Effector memory CD4-positive, alpha-beta T cell (primary cell): ENCODE data around the gene DNAJC2.
A peak's percentile ranks its signal among the peaks of the same experiment; 100 is the strongest.

Experiments used
- DNase-seq, 3 donors: peaks; one replicate each; pipeline ENCODE4 v3.0.0-alpha.2; 2020
- H3K27ac ChIP-seq: 2 replicates; pipeline ENCODE4 v1.7.0; 2013; ENCODE audit warnings: mild to moderate bottlenecking, low read length, moderate library complexity; ENCODE audit not compliant: insufficient read depth, poor library complexity, severe bottlenecking
- H3K27me3 ChIP-seq: replicated peaks from 2 replicates; pipeline ENCODE4 v1.7.0; 2013; ENCODE audit warnings: mild to moderate bottlenecking, low read length; ENCODE audit not compliant: insufficient read depth, control insufficient read depth, poor library complexity, severe bottlenecking
- H3K36me3 ChIP-seq: 2 replicates; pipeline ENCODE4 v1.7.0; 2013; ENCODE audit warnings: mild to moderate bottlenecking, low read length, moderate library complexity; ENCODE audit not compliant: control insufficient read depth, insufficient read depth
- H3K4me1 ChIP-seq: 2 replicates; pipeline ENCODE4 v1.7.0; 2013; ENCODE audit warnings: low read length, mild to moderate bottlenecking; ENCODE audit not compliant: control insufficient read depth, insufficient read depth, poor library complexity, severe bottlenecking
- H3K4me3 ChIP-seq: 2 replicates; pipeline ENCODE4 v1.7.0; 2013; ENCODE audit warnings: low read length, low read depth, mild to moderate bottlenecking; ENCODE audit not compliant: insufficient read depth, poor library complexity, severe bottlenecking
- H3K9me3 ChIP-seq: 2 replicates; pipeline ENCODE4 v1.7.0; 2013; ENCODE audit warnings: mild to moderate bottlenecking, low read length, moderate library complexity; ENCODE audit not compliant: control insufficient read depth

DNAJC2 gene

GRCh38 chr7:103343332-103343731 lies 1.2 kb downstream of the DNAJC2 start:
- Histone ChIP-seq H3K27me3 (no peaks in the 10 kb centered on the region), H3K4me1 (peaks cover 19% of the 10 kb centered on the region), H3K9me3 (no peaks in the 10 kb centered on the region), H3K36me3 (peaks cover 17% of the 10 kb centered on the region), H3K27ac (no peak overlapping the region), H3K4me3 (peak overlapping the region; percentile 99)
- no peak for DNase-seq

- peaks cover 33% of the 10 kb centered on the region for H3K36me3 ChIP-seq
These were observed 3.1 kb downstream of the DNAJC2 start for GRCh38 chr7:103341466-103341865.

DNA sequence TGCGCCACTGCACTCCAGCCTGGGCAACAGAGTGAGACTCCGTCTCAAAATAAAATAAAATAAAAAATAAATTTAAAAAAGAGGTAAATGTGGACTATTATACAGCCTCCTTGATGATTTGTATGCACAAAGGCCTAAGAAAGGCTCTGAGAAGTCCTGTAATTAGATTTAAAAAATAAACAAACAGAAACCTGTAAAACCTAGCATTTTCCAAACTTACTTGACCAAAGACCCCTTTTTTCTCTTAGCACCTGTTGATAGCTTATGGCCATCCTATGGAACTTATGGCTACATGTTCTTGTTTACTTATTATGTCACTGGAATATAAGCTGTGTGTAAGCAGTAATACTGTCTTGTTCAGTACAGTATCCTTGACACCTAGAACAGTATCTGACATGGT lies 5.7 kb downstream of the DNAJC2 start:
- H3K4me3 ChIP-seq = no peak overlapping the region
- H3K4me1 ChIP-seq = peaks cover 9% of the 10 kb centered on the region
- no peak overlapping the region for H3K27ac ChIP-seq
- H3K9me3 ChIP-seq = no peaks in the 10 kb centered on the region
- no peak for DNase-seq
- no peaks in the 10 kb centered on the region for H3K27me3 ChIP-seq
- peaks cover 36% of the 10 kb centered on the region for H3K36me3 ChIP-seq

More at GRCh38 chr7:103341466-103341865, 3.1 kb downstream of the DNAJC2 start:
- no peaks in the 10 kb centered on the region for H3K9me3 ChIP-seq
- no peaks in the 10 kb centered on the region for H3K27me3 ChIP-seq
- peaks cover 13% of the 10 kb centered on the region for H3K4me1 ChIP-seq
- no peak for DNase-seq
- no peak overlapping the region for H3K4me3 ChIP-seq
- H3K27ac ChIP-seq = no peak overlapping the region

DNA sequence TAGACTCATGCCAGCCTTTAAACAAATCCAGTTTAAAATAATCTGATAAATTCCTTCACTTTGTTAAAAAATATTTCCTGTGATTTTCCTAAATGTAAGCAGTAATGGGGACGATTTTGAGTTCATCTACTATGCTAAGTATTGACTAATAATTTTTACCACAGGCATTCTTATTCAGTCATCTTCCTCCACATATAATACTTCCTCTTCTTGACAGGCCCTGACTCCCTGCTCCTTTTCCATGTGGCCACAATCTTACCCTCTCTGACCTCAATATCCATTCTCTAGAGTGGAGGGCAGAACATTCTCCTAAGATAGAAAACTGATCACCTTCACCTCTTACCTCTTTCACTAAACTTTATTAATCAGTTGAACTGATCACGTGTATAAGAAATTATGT lies 7.8 kb downstream of the DNAJC2 start:
- no peaks in the 10 kb centered on the region for H3K4me1 ChIP-seq
- H3K36me3 ChIP-seq = peaks cover 36% of the 10 kb centered on the region
- no peak overlapping the region for H3K4me3 ChIP-seq
- no peaks in the 10 kb centered on the region for H3K27me3 ChIP-seq
- H3K27ac ChIP-seq = no peak overlapping the region
- no peak for DNase-seq
- H3K9me3 ChIP-seq = no peaks in the 10 kb centered on the region

DNA sequence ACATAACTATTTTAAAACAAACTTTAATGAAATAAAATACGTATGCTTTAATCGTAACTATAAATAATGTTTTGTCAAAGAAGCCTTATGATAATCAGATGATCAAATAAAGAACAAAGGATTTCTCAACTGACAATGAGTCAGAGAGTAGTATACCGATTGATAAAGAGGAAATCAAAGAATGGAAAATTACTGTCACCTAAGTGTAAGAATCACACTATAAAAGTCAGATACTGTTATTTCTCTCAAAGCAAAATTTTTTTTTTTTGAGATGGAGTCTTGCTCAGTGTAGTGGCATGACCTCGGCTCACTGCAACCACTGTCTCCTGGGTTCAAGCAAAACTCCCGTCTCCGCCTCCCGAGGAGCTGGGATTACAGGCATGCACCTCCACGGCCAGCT lies 18.8 kb downstream of the DNAJC2 start:
- Histone ChIP-seq H3K27ac (no peak overlapping the region), H3K27me3 (no peaks in the 10 kb centered on the region), H3K36me3 (peaks cover 47% of the 10 kb centered on the region), H3K4me1 (no peaks in the 10 kb centered on the region), H3K4me3 (no peak overlapping the region), H3K9me3 (no peaks in the 10 kb centered on the region)
- no peak for DNase-seq

GRCh38 chr7:103317009-103317408 lies 27.6 kb downstream of the DNAJC2 start:
- H3K36me3 ChIP-seq = peaks cover 84% of the 10 kb centered on the region
- H3K27ac ChIP-seq = no peak overlapping the region
- DNase-seq = no peak
- H3K27me3 ChIP-seq = no peaks in the 10 kb centered on the region
- no peak overlapping the region for H3K4me3 ChIP-seq
- no peaks in the 10 kb centered on the region for H3K9me3 ChIP-seq
- H3K4me1 ChIP-seq = no peaks in the 10 kb centered on the region

GRCh38 chr7:103316380-103316941 lies 28.1 kb downstream of the DNAJC2 start:
- Histone ChIP-seq H3K4me3 (no peak overlapping the region), H3K27me3 (no peaks in the 10 kb centered on the region), H3K9me3 (no peaks in the 10 kb centered on the region), H3K4me1 (no peaks in the 10 kb centered on the region), H3K36me3 (peaks cover 85% of the 10 kb centered on the region), H3K27ac (no peak overlapping the region)
- no peak for DNase-seq

GRCh38 chr7:103314852-103315251 lies 29.7 kb downstream of the DNAJC2 start:
- no peak for DNase-seq

DNA sequence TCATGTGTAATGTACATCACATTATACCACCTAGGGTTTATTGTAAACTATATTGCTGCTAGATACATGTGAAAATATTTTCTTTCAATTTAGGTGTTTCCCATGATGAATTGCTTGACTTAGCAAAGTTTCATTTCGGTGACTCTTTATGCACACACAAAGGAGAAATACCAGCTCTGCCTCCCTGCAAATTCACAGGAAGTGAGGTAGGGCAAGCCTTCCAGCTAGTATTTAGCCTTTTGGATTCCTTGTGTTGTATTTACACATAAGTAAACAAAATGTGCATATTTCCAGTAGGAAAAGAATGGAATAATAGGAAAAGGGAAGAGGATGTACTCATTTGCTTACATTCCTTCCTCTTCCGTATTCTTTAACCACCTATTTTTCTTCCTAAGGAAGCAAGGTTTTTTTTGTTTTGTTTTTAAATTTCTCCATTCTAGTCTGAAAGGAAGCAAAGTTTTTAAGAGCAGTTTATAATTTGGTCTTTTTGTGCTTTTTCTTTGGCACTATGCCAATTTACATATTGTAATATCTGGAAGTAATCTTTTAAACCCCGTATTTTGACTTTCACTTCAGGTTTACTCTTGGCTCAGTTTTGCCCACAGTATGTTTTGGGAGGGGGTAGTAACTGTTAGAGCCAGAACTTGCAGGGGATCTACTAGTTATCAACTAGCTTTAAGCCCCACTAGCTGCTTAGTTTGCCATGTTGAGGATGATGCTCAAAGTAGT lies 36.9 kb downstream of the DNAJC2 start:
- H3K27ac ChIP-seq = no peak overlapping the region
- no peak for DNase-seq
- H3K4me1 ChIP-seq = no peaks in the 10 kb centered on the region
- no peaks in the 10 kb centered on the region for H3K27me3 ChIP-seq
- H3K9me3 ChIP-seq = no peaks in the 10 kb centered on the region
- H3K36me3 ChIP-seq = peaks cover 80% of the 10 kb centered on the region
- no peak overlapping the region for H3K4me3 ChIP-seq

More at GRCh38 chr7:103314852-103315251, 29.7 kb downstream of the DNAJC2 start:
- peaks cover 88% of the 10 kb centered on the region for H3K36me3 ChIP-seq
- H3K27me3 ChIP-seq = no peaks in the 10 kb centered on the region
- no peak overlapping the region for H3K27ac ChIP-seq
- no peaks in the 10 kb centered on the region for H3K9me3 ChIP-seq
- no peak overlapping the region for H3K4me3 ChIP-seq
- H3K4me1 ChIP-seq = no peaks in the 10 kb centered on the region

DNA sequence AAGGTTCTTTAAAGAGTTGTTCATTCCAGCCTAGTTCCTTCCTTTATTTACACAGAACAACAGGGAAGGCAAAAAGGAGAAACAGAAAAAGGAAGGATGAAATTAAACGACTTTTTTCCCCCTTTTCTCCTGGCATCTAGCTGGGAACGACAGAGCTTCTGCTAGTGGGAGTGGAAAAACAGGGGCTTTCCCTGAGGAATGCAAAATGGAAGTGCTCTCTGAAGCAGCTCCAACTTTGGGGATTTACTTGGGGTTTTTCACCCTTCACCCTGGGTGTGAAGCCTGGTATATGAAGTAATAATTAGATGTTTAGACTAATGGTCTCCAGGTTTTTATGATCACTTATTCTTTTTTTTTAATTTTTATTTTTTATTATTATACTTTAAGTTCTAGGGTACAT lies 43.1 kb downstream of the DNAJC2 start:
- Histone ChIP-seq H3K4me3 (no peak overlapping the region), H3K9me3 (no peaks in the 10 kb centered on the region), H3K36me3 (peaks cover 59% of the 10 kb centered on the region), H3K4me1 (peaks cover 10% of the 10 kb centered on the region), H3K27ac (no peak overlapping the region), H3K27me3 (no peaks in the 10 kb centered on the region)
- DNase-seq = no peak
